KMS-11 (cell line): ENCODE results near the gene FAM111B.

Experiments
- H2AFZ ChIP-seq: fragments of 200-600 bp; sonication (generic); 2 replicates; pipeline ENCODE4 v1.6.1; 2016; ENCODE audit warnings: antibody characterized with exemption, mixed run types, low read depth
- H3K27ac ChIP-seq: fragments of 200-600 bp; sonication (generic); 2 replicates; pipeline ENCODE4 v1.6.1; 2016; ENCODE audit warnings: mild to moderate bottlenecking, mixed run types
- H3K27me3 ChIP-seq: fragments of 200-600 bp; sonication (generic); 2 replicates; pipeline ENCODE4 v1.6.1; 2017; ENCODE audit warnings: mild to moderate bottlenecking, low read depth, mixed run types, moderate library complexity; ENCODE audit not compliant: insufficient read depth
- H3K36me3 ChIP-seq: fragments of 200-600 bp; sonication (generic); 2 replicates; pipeline ENCODE4 v1.6.1; 2017; ENCODE audit warnings: mild to moderate bottlenecking, mixed run types; ENCODE audit not compliant: insufficient read depth
- H3K4me1 ChIP-seq: fragments of 200-600 bp; sonication (generic); 2 replicates; pipeline ENCODE4 v1.6.1; 2016; ENCODE audit warnings: mild to moderate bottlenecking, low read depth, mixed run types; ENCODE audit not compliant: poor library complexity, severe bottlenecking
- H3K4me2 ChIP-seq: fragments of 200-600 bp; sonication (generic); 2 replicates; pipeline ENCODE4 v1.7.0; 2016; ENCODE audit warnings: mild to moderate bottlenecking, mixed run types
- H3K4me3 ChIP-seq: fragments of 200-600 bp; sonication (generic); IDR thresholded peaks from 2 replicates; pipeline ENCODE4 v1.6.1; 2017; ENCODE audit warnings: low read depth, low read length, mixed read lengths; ENCODE audit not compliant: insufficient read depth
- H3K79me2 ChIP-seq: fragments of 200-600 bp; sonication (generic); 2 replicates; pipeline ENCODE4 v1.6.1; 2016; ENCODE audit warnings: low read depth, mixed run types; ENCODE audit not compliant: insufficient read depth
- H3K9ac ChIP-seq: fragments of 200-600 bp; sonication (generic); 2 replicates; pipeline ENCODE4 v1.6.1; 2016; ENCODE audit warnings: mild to moderate bottlenecking, mixed run types
- H4K20me1 ChIP-seq: fragments of 200-600 bp; sonication (generic); 2 replicates; pipeline ENCODE4 v1.6.1; 2016; ENCODE audit warnings: mild to moderate bottlenecking, mixed run types; ENCODE audit not compliant: insufficient read depth
- TF ChIP-seq, protein P1 (sequence below): fragments of 200-600 bp; sonication (generic); conservative IDR thresholded peaks from 2 replicates; pipeline ENCODE4 v1.6.1; 2017; ENCODE audit warnings: low read depth, mild to moderate bottlenecking, antibody characterized with exemption, low read length, moderate library complexity, mixed read lengths

Gene FAM111B

DNA sequence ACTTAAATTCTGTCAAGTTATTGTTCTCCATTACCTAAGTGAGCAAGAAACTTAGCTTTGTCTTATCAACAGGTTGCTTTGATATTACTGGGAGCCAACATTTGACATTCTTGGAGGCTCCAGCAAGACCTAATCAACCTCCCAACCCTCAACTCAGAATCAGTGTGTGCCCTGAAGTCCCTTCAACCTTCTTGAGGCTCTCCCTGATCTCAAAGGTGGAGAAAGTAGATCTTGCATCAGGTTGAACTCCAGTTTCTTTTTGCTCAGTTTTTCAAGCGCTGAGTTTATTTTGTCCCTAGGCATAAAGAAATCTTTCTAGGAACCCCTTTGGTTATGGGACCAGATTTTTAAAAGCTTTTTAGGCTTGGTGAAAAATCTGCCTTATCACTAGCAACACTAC lies 37.1 kb downstream of the FAM111B start:
- peak overlapping the region; percentile 88 for H3K9ac ChIP-seq
- H3K4me1 ChIP-seq, result peaks cover 39% of the 10 kb centered on the region
- H3K4me3 ChIP-seq, result no peak overlapping the region
- peak overlapping the region; percentile 66 for H3K4me2 ChIP-seq
- TF ChIP-seq, protein P1, sequence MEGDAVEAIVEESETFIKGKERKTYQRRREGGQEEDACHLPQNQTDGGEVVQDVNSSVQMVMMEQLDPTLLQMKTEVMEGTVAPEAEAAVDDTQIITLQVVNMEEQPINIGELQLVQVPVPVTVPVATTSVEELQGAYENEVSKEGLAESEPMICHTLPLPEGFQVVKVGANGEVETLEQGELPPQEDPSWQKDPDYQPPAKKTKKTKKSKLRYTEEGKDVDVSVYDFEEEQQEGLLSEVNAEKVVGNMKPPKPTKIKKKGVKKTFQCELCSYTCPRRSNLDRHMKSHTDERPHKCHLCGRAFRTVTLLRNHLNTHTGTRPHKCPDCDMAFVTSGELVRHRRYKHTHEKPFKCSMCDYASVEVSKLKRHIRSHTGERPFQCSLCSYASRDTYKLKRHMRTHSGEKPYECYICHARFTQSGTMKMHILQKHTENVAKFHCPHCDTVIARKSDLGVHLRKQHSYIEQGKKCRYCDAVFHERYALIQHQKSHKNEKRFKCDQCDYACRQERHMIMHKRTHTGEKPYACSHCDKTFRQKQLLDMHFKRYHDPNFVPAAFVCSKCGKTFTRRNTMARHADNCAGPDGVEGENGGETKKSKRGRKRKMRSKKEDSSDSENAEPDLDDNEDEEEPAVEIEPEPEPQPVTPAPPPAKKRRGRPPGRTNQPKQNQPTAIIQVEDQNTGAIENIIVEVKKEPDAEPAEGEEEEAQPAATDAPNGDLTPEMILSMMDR, result no peak
- peaks cover 32% of the 10 kb centered on the region for H3K79me2 ChIP-seq
- H2AFZ ChIP-seq, result peak overlapping the region; percentile 72
- H3K27ac ChIP-seq, result peak overlapping the region; percentile 89
- no peaks in the 10 kb centered on the region for H4K20me1 ChIP-seq
- no peaks in the 10 kb centered on the region for H3K36me3 ChIP-seq
- H3K27me3 ChIP-seq, result no peaks in the 10 kb centered on the region

DNA sequence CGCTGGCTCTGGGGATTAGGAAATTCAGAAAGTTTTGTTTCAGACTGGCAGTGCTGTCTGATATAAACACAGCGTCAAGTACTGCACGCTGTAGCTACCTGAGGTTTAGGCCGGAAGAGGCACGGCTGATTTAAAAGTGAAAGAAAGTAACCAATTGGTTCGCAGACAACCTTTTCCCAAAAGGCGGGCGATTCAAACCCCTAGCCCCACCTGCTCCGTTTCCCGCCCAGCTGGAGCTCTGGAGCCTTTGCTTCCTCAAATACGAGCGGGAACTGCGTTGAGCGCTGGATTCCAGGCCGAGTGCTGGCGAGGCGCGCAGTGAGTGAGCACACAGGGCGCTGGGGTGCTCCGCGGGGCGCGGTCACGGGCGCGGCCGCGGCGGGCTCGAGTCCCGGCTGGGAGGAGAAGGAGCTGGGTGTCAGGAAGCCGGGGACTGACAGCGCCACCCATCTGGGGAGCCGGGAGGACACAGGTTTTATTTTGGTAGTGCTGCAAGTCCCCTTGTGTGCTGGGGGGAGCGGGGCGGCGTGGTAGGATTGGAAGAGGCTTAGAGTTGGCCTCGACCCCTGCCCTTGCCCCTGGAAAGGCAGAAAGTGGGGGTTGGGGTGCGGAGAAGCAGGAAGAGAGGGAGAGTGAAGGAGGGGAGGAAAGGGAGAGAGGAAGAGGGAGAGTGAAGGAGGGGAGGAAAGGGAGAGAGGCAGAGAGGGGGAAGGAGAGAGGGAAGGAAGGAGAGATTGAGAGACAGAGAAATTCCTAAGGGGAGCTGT lies 37.7 kb downstream of the FAM111B start:
- Histone ChIP-seq H3K27ac (peak overlapping the region; percentile 89), H3K9ac (peak overlapping the region; percentile 88), H3K27me3 (no peaks in the 10 kb centered on the region), H3K4me3 (no peak overlapping the region), H3K79me2 (peaks cover 32% of the 10 kb centered on the region), H2AFZ (peak overlapping the region; percentile 72), H3K4me1 (peaks cover 46% of the 10 kb centered on the region), H3K4me2 (peak overlapping the region; percentile 66), H4K20me1 (no peaks in the 10 kb centered on the region), H3K36me3 (no peaks in the 10 kb centered on the region)
- TF ChIP-seq, protein P1, result peak; percentile 42; the same call in 1 of the 2 replicates

DNA sequence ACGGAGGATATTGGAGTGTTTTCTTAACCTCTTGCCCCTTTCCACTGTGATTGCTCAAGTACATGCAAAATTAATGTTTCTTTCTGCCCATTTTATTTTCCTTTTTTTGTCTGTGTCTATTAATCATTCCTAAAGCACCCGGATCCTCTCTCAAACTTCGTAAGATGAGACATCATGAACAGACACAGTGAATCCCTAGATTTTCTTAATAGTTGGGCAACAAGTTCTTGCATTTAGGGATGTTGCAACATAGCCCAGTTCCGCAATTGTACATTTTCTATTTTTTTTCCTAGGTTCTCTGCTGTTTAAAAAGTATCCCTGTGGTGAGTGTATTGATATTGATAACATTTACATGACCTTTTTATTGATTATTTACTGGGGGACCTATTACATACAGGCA lies 38.5 kb downstream of the FAM111B start:
- H3K27ac ChIP-seq, result peak overlapping the region; percentile 89; the same call in 1 of the 2 replicates
- no peak overlapping the region for H3K4me3 ChIP-seq
- peaks cover 32% of the 10 kb centered on the region for H3K79me2 ChIP-seq
- no peaks in the 10 kb centered on the region for H3K27me3 ChIP-seq
- H3K36me3 ChIP-seq, result no peaks in the 10 kb centered on the region
- TF ChIP-seq, protein P1, result no peak
- no peaks in the 10 kb centered on the region for H4K20me1 ChIP-seq
- H3K4me1 ChIP-seq, result peaks cover 53% of the 10 kb centered on the region
- H3K4me2 ChIP-seq, result peak overlapping the region; percentile 66
- H3K9ac ChIP-seq, result peak overlapping the region; percentile 88; the same call in 1 of the 2 replicates
- H2AFZ ChIP-seq, result no peak overlapping the region

DNA sequence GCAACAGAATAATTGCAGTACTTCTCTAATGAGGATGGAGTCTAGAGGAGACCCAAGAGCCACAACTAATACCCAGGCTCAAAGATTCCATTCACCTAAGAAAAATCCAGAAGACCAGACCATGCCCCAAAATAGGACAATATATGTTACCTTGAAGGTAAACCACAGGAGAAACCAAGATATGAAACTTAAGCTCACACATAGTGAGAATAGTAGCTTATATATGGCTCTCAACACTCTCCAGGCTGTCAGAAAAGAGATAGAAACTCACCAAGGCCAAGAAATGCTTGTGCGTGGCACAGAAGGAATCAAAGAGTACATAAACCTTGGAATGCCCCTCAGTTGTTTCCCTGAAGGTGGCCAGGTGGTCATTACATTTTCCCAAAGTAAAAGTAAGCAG lies 44.7 kb downstream of the FAM111B start:
- Histone ChIP-seq H3K79me2 (peaks cover 10% of the 10 kb centered on the region), H3K9ac (no peak overlapping the region), H3K36me3 (no peaks in the 10 kb centered on the region), H2AFZ (no peak overlapping the region), H3K4me3 (no peak overlapping the region), H4K20me1 (0 out of 2 replicates have a peak, but pooled peaks cover 4% of the 10 kb centered on the region), H3K27ac (peak overlapping the region; percentile 46; the same call in 1 of the 2 replicates), H3K4me2 (peak overlapping the region; percentile 53), H3K4me1 (peaks cover 51% of the 10 kb centered on the region), H3K27me3 (no peaks in the 10 kb centered on the region)
- TF ChIP-seq, protein P1, result no peak
